Central memory CD4-positive, alpha-beta T cell (primary cell): ENCODE results near the gene DENND2A.
"Not testable (repeated sequence)": the region's sequence is repeated elsewhere in the genome, so short reads cannot be mapped to it uniquely, and the experiment has no call there.

ENCODE experiments used
- DNase-seq: peaks from one replicate; pipeline ENCODE4 v3.0.0; 2022

Gene DENND2A

DNA sequence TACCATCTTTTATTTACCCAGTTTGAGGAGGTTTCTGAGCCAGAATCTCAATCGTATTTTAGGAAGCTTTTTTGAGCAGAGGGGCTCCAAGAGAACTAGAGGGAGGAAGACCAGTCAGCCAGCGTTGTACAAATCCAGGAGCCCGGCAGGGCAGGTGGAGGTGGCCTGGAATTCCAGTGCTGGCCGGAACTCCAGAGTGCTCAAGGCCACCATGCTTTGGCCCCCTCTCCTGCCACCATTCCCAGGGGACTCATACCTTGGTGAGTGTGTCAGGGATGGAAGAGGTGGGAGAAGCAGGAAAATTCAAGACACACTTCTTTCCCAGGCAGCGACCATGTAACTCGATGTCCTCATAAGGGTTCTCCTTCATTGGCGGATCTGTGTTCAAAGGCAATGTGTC, 55.3 kb downstream of the DENND2A start:
- DNase-seq = no peak

DNA sequence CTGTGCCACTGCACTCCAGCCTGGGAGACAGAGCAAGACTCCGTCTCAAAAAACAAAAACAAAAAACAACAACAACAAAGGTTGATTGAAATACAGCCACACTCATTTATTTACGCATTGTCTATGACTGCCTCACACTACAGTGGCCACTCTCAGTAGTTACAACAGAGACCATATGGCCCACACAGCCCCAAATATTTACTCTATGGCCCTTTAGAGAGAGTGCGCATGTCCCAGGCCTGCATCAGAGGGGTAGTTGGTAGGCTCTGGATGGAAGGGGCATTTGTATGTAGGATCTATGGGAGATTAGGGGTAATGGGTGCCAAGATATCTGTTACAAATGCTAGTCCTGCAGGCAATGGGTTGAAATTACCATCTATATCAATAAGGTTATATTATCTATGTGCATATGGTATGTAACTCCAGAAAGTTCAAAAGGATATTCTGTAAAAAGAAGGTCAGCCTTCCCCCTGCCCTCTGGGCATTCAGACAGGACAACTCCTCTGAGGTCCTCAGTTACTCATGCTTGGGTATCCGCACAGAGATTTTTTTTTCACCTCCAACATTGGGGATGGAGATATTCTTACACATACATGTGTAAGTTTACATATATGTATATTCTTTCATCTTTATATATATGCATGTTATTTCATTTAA, 56.3 kb downstream of the DENND2A start:
- no peak for DNase-seq

DNA sequence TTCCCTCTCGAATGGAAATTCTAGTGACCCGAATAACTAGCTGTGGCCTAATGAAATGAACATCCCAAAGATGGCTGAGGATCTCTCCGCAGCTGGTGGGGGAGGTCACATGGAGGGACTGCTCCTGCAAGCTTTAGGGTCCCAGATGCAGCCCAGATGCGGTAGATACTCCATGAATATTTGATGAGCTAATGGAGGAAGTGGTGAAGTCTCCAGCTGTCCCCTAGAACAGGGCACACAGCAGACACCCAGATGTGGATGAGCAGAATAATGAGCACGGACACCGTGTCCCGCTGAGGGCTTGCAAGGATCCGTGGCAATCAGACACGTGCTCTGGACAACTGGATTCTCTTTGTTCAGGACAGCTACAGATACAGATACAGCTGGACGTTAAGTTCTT, 59.2 kb downstream of the DENND2A start:
- no peak for DNase-seq

DNA sequence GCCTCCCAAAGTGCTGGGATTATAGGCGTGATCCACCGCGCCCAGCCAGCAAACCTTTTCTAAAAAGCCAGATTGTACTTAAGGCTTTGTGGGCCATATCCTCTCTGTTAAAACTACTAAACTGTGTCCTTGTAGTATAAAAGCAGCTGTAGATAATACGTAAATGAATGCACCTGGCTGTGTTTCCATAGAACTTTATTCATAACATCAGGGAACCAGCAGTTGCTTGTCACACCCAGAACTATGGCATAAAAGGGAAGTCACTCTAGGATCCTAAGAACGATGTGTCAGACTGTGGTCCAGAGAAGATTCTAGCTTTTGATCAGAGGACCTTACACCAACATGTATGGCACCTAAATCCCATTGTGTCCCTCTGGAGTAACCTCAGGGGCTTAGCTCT, 63.0 kb downstream of the DENND2A start:
- no peak for DNase-seq

DNA sequence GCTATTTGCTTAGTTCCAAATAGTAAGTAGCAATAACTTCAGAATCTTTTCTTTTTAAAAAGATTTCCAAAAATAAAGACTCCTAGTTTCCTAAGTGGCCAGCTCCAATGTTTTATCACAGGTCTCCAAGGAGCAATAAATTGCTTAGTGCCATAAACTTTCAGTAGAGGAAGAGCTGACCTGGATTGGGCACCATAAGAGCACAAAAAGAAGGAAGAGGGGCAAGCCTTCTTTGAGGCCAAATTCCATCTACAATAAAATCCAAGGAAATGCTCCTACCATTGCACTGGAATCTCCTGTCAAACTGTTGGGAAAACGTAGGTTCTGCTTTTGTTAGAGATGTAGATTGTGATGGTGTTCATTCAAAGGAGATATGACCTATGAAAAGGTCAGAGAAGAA, 64.0 kb downstream of the DENND2A start:
- DNase-seq = no peak

DNA sequence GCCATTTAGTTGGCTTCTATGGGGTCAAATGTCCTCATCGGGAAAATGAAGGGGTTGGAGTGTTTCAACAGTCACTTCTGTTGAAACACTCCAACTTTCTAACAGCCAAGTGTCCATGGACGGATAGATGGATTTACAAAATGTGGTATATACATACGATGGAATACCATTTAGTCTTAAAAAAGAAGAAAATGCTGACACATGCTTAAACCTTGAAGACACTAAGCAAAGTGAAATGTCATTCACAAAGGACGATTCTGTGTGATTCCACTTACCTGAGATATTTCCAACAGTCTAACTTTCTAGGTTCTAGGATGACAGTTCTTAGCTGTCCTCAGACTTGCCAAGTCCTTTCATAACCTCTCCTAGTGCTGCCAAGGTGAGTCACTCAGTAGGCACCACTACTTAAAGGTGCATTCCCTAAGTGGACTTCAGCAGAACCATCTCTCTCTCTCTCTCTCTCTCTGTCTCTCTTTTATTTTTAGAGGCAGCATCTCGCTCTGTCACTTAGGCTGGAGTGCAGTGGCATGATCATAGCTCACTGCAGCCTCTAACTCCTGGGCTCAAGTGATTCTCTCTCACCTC, 69.0 kb downstream of the DENND2A start:
- DNase-seq = no peak

DNA sequence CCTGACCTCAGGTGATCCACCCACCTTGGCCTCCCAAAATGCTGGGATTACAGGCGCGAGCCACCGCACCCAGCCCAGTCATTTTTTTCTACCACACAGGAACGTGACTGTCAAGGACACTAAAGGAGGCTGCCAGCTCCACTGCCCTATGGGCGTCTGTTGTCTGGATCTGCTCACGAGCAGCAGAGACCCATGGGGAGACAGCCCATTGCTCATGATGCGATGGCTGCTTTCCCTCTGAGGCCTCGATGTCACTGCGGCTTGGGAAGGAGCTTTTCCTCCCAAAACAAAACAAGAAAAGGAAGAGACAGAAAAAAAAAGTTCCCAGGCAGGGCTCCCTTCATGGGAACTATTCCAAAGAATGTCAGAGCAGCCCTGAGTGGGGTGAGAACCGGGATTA, 70.5 kb downstream of the DENND2A start:
- no peak for DNase-seq

DNA sequence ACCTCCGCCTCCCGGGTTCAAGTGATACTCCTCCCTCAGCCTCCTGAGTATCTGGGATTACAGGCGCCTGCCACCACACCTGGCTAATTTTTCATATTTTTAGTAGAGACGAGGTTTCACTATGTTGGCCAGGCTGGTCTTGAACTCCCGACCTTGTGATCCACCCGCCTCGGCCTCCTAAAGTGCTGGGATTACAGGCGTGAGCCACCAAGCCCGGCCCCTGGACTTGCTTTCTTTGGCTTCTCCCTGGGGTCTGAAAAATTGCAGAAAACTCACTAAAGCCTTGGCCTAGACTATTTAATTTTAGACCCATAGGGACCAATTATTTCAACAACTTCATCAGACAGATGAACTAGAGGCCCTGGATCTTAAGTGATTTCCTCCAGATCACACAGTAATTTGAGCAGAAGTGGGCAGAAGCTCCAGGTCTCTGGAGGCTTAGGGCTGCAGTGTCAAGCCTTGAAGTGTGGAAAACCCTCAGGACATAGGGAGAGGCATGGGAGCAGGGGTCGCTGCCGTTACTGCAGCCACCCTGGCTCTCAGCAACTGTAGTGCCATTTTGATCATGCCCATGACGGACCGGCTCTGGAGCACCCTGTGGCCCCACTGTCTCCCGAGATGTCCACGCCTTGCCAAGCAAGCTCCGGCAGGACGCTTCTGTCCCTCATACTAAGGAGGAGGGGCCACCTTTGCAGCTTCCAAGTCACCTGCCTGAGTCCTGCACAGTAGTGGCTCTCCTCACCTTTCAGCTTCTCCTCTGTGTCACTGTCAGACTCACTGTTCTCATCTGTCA, 72.4 kb downstream of the DENND2A start:
- DNase-seq = no peak

DNA sequence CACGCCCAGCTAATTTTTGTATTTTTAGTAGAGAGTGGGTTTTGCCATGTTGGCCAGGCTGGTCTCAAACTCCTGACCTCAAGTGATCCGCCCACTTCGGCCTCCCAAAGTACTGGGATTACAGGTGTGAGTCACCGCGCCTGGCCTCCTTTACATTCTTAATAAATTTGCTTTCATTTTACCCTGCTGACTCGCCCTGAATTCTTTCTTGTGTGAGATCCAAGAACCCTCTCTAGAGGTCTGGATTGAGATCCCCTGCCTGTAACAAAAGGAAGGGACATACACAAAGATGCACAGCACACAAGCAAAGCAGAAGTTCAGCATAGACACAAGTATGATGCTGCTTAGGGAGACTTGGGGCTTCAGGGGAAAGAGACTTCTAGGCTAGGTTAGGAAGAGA, 74.4 kb downstream of the DENND2A start:
- DNase-seq = not testable (repeated sequence)

DNA sequence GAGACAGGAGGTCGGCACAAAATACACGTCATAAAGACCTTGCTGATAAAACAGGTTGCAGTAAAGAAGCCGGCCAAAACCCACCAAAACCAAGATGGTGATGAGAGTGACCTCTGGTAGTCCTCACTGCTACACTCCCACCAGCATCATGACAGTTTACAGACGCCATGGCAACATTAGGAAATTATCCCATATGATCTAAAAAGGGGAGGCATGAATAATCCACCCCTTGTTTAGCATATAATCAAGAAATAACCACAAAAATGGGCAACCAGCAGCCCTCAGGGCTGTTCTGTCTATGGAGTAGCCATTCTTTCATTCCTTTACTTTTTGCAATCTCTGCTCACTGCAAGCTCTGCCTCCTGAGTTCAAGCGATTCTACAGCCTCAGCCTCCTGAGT, 74.9 kb downstream of the DENND2A start:
- DNase-seq = not testable (repeated sequence)

DNA sequence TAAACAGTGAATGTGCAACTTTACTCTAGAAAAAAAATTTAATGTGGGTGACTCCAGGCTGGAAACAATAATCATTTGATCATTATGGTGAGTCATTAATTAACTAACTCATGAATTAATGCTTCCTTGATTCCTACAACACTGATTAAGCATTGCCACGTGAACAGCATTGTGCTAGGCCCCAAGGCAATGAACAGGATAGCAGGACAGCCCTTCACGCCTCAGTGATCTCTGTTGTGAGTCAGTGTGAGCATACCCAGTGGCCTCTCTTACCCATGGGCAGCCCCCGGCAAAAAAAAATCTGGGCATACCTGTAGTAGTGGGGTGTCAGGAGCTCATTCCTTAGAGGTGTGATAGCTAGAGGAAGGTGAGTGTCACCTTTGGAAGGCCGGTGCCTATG, 76.0 kb downstream of the DENND2A start:
- DNase-seq = no peak

DNA sequence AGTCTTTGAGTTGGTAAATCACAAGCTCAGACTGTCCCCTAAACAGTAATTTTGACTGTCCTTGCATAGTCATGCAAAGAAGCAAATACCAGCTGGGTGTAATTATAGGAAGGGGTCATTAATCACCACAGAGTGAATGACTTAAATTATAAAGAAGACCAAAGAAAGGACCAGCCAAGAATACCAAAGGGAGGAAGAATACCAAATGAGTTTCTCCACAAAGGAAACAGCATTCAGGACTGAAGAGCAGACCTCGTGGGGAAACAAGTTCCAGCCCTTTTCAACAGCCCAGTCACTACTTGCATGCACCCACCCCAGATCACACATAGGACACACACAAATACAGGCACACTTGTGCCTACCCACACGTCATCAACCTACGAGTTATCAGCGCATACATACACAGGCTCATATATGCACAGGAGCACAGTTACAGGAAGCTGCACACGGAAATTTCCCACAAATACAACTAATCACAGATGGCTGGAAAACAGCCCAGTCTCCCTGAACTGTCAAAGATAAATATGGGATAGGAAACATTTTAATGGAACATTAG, 77.6 kb downstream of the DENND2A start:
- no peak for DNase-seq

DNA sequence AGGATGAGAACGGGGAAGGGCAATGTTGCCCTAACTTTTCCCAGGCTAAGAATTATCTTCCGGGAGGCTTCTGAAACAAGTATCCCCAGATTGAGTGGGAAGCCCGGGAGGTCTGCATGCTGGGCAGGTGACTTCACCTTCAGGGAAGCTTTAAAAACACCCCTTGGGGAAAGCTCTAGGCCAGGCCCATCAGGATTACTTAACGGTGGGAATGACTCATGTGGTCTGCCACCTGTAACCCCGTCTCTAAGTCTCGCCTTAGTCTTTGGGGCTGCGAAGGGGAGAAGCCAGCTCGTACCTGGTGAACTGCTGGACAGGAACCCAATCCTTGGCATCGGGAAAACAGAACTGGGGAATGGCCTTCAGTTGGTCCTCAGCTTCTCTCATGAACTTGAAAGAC, 81.2 kb downstream of the DENND2A start:
- DNase-seq = no peak

DNA sequence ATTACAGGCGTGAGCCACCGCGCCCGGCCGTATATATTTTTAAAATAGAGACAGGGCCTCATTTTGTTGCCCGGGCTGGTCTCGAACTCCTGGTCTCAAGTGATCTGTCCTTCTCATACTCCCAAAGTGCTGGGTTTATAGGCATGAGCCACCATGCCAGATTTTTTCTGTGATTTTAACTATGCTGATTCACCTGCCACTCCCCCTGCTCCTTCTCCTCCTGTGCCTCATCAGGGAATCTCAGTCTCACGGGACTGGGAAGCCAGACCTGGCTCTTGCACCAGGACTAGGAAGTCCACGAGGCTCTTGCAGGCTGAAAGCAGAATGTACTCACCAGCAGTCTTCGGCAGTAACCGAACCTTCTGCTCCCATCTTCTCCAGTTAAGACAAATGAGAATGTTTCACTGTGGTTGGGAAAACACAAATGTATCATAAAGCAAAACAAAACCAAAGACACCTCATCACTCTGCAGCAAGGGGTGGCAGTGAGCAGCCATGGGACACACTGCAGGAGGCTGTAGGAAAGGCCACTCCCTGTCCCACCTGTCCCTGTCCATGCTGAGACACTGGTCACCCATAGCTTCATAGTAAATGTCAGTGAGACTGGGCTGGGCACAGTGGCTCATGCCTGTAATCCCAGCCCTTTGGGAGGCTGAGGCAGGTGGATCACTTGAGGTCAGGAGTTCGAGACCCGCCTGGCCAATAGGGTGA, 82.6 kb downstream of the DENND2A start:
- DNase-seq = no peak

DNA sequence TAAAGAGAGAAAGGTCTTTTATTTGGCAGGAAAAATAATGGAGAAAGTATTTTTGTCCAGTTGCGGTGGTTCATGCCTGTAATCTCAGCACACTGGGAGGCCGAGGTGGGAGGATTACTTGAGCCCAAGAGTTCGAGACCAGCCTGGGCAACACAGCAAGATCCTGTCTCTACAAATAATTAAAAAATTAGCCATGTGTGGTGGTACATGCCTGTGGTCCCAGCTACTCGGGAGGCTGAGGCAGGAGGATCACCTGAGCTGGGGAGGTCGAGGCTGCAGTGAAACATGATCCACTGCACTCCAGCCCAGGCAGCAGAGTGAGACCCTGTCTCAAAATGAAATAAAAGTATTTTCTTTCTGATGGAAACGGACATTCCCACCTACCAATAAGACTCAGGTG, 83.5 kb downstream of the DENND2A start:
- DNase-seq = no peak

DNA sequence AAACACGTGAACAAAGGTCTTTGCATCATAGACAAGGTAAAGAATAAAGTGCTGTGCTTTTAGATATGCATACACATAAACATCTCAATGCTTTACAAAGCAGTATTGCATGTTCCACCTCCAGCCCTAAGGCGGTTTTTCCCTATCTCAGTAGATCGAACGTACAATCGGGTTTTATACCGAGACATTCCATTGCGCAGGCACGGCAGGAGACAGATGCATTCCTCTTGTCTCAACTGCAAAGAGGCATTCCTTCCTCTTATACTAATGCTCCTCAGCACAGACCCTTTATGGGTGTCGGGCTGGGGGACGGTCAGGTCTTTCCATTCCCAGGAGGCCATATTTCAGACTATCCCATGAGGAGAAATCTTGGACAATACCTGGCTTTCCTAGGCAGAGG, 87.4 kb downstream of the DENND2A start:
- not testable (repeated sequence) for DNase-seq

DNA sequence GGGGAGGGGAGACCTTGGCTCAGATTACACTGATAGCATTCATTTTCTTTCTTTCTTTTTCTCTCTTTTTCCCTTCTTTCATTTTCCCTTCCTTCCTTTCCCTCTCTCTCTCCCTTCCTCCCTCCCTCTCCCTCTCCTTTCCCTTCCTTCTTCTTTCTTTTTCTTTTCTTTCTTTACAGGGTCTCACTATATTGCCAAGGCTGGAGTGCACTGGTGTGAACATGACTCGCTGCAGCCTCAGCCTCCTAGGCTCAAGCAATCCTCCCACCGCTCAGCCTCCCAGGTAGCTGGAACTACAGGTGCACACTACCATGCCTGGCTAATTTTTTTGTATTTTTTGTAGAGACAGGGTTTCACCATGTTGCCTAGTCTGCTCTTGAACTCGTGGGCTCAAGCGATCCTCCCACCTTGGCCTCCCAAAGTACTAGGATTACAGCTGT, 88.4 kb downstream of the DENND2A start:
- DNase-seq = no peak

DNA sequence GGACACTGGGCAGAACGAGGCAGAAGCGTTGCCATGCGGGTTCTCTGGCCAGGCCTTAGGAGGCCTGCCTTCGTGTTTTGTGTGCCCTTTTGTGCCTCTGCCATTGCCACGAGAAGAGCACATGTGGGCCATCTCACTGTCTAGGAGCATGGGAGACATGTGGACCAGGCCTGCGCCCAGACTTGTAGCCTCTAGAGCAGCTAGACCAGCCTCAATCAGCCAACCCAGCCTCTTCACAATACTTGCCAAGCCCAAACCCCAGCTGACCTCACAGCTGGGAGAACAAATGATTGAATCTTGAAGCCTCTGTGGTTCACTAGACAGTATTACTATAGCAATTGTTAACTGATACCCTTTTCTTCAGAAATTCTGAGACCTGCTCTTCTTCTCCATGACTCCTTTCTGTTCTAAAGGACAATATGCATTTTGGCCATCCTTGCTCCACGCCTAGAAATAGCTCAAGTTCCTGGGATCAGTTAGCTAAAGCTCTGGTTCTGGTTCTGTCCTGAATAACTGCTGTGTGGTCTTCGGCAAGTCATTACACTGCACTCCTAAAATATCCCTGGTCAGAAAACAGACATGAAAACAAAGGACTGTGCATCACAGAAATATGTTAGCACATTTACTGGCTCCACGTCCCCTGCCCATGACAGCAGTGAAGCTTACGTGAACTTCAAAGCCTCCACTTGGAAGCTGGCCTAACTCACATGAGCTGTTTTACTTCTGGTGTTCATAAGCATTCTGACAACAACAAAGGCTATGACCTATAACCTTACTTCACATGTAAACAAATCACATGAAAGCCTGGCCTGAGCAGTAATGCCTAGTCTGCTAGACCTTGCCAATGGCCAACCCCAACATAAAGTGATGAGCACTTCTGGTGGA, 89.0 kb downstream of the DENND2A start:
- no peak for DNase-seq

DNA sequence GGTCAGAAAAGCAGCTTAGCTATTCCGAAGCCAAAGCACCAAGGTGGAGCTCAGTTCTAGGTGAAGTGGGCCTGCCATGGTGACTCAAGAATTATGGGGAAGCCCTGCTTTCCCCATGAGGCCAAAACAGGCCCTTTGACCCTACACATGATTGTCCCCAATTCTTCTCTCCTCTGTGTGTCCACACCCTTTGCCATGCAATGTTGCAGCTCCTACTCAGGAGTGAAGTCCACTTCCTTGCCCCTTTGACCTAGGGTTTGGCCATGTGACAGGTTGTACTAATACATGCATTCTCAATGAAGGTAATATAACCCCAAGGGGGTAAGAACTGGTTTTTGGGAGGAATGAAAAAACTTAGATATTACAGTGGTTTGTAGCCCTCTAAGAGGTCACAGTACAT, 93.7 kb downstream of the DENND2A start:
- no peak for DNase-seq

DNA sequence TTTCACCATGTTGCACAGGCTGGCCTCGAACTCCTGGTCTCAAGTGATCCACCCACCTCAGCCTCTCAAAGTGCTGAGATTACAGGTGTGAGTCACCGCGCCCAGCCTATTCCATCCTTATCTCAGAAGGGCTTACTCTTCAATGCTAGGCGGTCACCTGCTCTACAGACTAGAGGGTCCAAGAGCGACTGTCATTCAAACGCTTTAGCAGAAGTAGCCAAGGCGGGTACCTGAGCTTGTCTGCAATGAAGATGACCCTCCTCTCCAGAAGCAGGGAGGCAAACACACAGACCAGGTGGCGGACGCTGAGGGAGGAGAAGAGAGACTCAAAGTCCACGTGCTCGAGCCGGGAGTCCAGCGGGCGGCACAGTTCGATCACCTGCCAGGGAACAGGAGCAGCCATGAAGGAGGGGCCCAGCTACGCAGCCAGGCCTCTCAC, 96.2 kb downstream of the DENND2A start:
- DNase-seq = no peak

DNA sequence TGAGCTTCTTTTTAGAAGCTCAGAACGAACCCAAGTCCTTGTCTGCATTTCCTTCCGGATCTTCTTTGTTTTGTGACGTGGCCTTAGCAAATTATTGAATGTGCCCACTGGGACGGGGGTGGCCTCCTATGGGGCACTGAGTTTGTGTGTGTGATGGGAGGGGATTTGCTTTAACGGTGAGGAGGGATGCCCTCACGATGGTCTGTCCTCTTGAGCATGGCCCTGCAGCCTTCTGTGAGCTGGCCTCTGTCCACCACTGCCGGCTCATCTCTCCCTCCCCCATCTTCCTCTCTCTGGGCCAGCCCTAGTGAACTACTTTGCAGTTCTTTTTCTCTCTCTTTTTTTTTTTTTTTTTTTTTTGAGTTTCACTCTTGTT, 98.4 kb downstream of the DENND2A start:
- no peak for DNase-seq
